Ovary (tissue), 9 donors: ENCODE measurements around the gene CTDP1. TPM values are rescaled to one million over a fixed set of nuclear protein-coding genes. Genes with fewer than 3 reads are reported as not detected.

Source experiments
- DNase-seq, 5 donors: peaks; one replicate each; pipeline ENCODE4 v3.0.0-alpha.2; 2019 to 2020
- H3K27ac ChIP-seq, 2 donors: fragments of 200-600 bp; one replicate each; pipeline versions ENCODE4 v1.5.1 to v1.8.0; 2019 to 2022
- H3K27me3 ChIP-seq: fragments of 200-600 bp; one replicate; pipeline ENCODE4 v1.8.0; 2022
- H3K36me3 ChIP-seq: fragments of 200-600 bp; sonication (generic); one replicate; pipeline ENCODE4 v1.5.1; 2019
- H3K4me1 ChIP-seq: one replicate; pipeline ENCODE4 v1.8.1; 2013; ENCODE audit warnings: mild to moderate bottlenecking, moderate library complexity; ENCODE audit not compliant: insufficient read depth
- H3K4me3 ChIP-seq: fragments of 200-600 bp; sonication (generic); one replicate; pipeline ENCODE4 v1.5.1; 2017
- H3K9me3 ChIP-seq, 2 donors: fragments of 200-600 bp in 1 of 2; sonication (generic) in 1 of 2; one replicate each; pipeline versions ENCODE4 v1.5.1 to v1.8.1; 2013 to 2019; ENCODE audit warnings: mild to moderate bottlenecking in 1 of 2, moderate library complexity in 1 of 2
- CTCF ChIP-seq, 3 donors: fragments of 450-650 bp in 2 of 3; fragments of 200-600 bp in 1 of 3; IDR thresholded peaks; one replicate each; pipeline versions ENCODE4 v1.5.1 to v1.8.0; 2016 to 2022; ENCODE audit warnings: antibody characterized with exemption in 3 of 3, mild to moderate bottlenecking in 1 of 3
- EP300 ChIP-seq: sonication (generic); formaldehyde crosslinking; IDR thresholded peaks from one replicate; pipeline ENCODE4 v1.6.1; 2017; ENCODE audit warnings: antibody characterized with exemption
- POLR2A ChIP-seq: fragments of 450-650 bp; IDR thresholded peaks from one replicate; pipeline ENCODE4 v1.6.1; 2017; ENCODE audit warnings: antibody characterized with exemption, mild to moderate bottlenecking, moderate library complexity
- WGBS, 3 donors: extraction: QIAGEN DNeasy Blood & Tissue Kit in 1 of 3; methylation state at CpG; one replicate each; pipeline versions ENCODE4 v1.1.5 to v1.1.7; 2013 to 2017; 5-methylcytosine and 5-hydroxymethylcytosine counted together
- intact Hi-C, 4 donors: fragments of 100-400 bp; cut with DNase I; formaldehyde crosslinking; loops; one replicate each; pipeline versions ENCODE4 v1.11.0 to v1.15.1; 2022 to 2023
- polyA plus RNA-seq, 2 donors: library from polyadenylated mRNA; stranded (reverse); fragments of 200-250 nt in 1 of 2; fragments of 350-450 nt in 1 of 2; fragmentation: Illumina TruSeq in 1 of 2; extraction: RNeasy Lipid Tissue Mini Kit (QIAGEN cat#74804) in 1 of 2; gene quantifications; one replicate each; pipeline ENCODE4 v1.2.3, GENCODE V29; 2013 to 2014
- total RNA-seq, 7 donors: library from RNA; depleted of rRNA in 2 of 7; stranded (reverse); fragments of >200 nt in 2 of 7; fragmentation: NEBNext Ultra II Directional in 3 of 7; extraction: Animal tissue kit (Norgen Biotek cat#: 25700) in 3 of 7; gene quantifications; one replicate each; pipeline versions ENCODE4 v1.1.0 to v1.2.4, GENCODE V29; 2016 to 2023
- donor health status: DM: no; HTN: no; CAD: no; lungs with moderate emphysema.
- donor health status: DM: no; HTN: no; CAD: no.
- donor health status: Bipolar disorder and iron deficiency.
- donor health status: DM: yes; HTN: yes; CAD: no.
- donor health status: DM: no; HTN: no; CAD: no.
- donor health status: DM: yes; HTN: yes; CAD: no.

Gene CTDP1
- total and polyA plus RNA-seq, 9 donors, result 2.5 to 15.2 (median 11.2) TPM

DNA sequence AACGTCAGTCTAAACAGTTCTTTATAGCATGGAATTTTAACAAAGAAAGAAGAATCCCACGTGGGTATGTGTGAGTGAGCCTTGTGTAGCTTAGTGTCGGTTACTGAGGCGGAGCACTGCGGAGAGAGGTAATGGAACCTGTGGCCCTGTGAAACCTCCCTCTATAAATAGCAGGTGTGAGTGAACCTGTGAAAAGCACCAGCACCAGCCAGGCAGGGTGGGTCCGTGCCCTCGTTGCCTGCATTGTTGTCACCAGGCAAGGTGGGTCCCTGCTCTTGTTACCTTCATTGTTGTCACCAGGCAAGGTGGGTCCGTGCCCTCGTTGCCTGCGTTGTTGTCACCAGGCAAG, 4.7 kb downstream of the CTDP1 start:
- Histone ChIP-seq H3K36me3 (no peaks in the 10 kb centered on the region), H3K27me3 (no peaks in the 10 kb centered on the region), H3K4me3 (no peak overlapping the region), H3K27ac (no peak overlapping the region), H3K4me1 (peaks cover 11% of the 10 kb centered on the region), H3K9me3 (no peaks in the 10 kb centered on the region)
- TF ChIP-seq CTCF (IDR thresholded peaks at IDR 0.05) (no peak), POLR2A (no peak), EP300 (no peak)
- no peak for DNase-seq
- WGBS, 3 donors, result 77 to 89% (median 86%) methylated on average over 10 of the region's 10 CpGs
- intact Hi-C loops, result no loop called here

DNA sequence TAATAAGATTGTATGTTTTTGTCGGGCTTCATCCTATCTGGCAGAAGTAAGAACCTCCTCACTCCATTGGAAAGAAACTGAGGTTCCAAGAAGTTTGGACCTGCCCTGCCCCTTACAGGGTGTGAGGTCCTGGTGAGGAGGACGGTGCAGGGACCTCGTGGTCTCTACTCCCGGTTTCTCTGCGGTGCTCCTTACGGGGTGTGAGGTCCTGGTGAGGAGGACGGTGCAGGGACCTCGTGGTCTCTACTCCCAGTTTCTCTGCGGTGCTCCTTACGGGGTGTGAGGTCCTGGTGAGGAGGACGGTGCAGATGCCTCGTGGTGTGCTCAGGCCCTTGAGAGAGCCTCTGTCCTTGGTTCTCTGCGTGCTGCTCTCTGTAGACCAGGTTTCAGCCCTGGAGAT, 5.2 kb downstream of the CTDP1 start:
- Histone ChIP-seq H3K9me3 (no peaks in the 10 kb centered on the region), H3K4me1 (peaks cover 11% of the 10 kb centered on the region), H3K4me3 (no peak overlapping the region), H3K27ac (no peak overlapping the region), H3K36me3 (no peaks in the 10 kb centered on the region), H3K27me3 (no peaks in the 10 kb centered on the region)
- TF ChIP-seq POLR2A (no peak), CTCF (IDR thresholded peaks at IDR 0.05) (no peak), EP300 (no peak)
- no peak for DNase-seq
- intact Hi-C loops, result no loop called here
- WGBS, 3 donors, result 69 to 78% (median 72%) methylated on average over 13 of the region's 13 CpGs

GRCh38 chr18:79685281-79685680, 5.7 kb downstream of the CTDP1 start:
- intact Hi-C loops, result no loop called here
- Histone ChIP-seq H3K27me3 (no peaks in the 10 kb centered on the region), H3K36me3 (no peaks in the 10 kb centered on the region), H3K4me1 (peaks cover 11% of the 10 kb centered on the region), H3K27ac (no peak overlapping the region), H3K9me3 (no peaks in the 10 kb centered on the region), H3K4me3 (no peak overlapping the region)
- TF ChIP-seq EP300 (no peak), POLR2A (no peak), CTCF (IDR thresholded peaks at IDR 0.05) (no peak)
- DNase-seq, result no peak
- 80 to 84% (median 83%) methylated on average over 8 of the region's 8 CpGs for WGBS, 3 donors

GRCh38 chr18:79685971-79686370, 6.4 kb downstream of the CTDP1 start:
- Histone ChIP-seq H3K36me3 (no peaks in the 10 kb centered on the region), H3K4me1 (peaks cover 4% of the 10 kb centered on the region), H3K9me3 (no peaks in the 10 kb centered on the region), H3K27me3 (no peaks in the 10 kb centered on the region), H3K27ac (no peak overlapping the region), H3K4me3 (no peak overlapping the region)
- WGBS, 3 donors, result 82 to 85% (median 82%) methylated on average over 7 of the region's 7 CpGs
- intact Hi-C loops, result no loop called here
- TF ChIP-seq EP300, result no peak
- no peak for DNase-seq

GRCh38 chr18:79687806-79688205, 8.2 kb downstream of the CTDP1 start:
- DNase-seq, result no peak
- Histone ChIP-seq H3K36me3 (no peaks in the 10 kb centered on the region), H3K4me3 (no peak overlapping the region), H3K27me3 (no peaks in the 10 kb centered on the region), H3K9me3 (no peaks in the 10 kb centered on the region), H3K27ac (no peak overlapping the region), H3K4me1 (peaks cover 3% of the 10 kb centered on the region)
- WGBS, 3 donors, result 51 to 54% (median 53%) methylated on average over 12 of the region's 12 CpGs
- TF ChIP-seq CTCF (IDR thresholded peaks at IDR 0.05) (no peak), EP300 (no peak), POLR2A (no peak)
- intact Hi-C loops, result no loop called here
